NCI-H524 treated with DMSO at 0.1 percent for 48 hours (cell line): ENCODE measurements around the gene SERINC2.
"Not testable (repeated sequence)": the region's sequence is repeated elsewhere in the genome, so short reads cannot be mapped to it uniquely, and the experiment has no call there.

Experiments
- DNase-seq: peaks from one replicate; lab custom pipeline; 2025; lab: John Stamatoyannopoulos, UW

SERINC2 gene

DNA sequence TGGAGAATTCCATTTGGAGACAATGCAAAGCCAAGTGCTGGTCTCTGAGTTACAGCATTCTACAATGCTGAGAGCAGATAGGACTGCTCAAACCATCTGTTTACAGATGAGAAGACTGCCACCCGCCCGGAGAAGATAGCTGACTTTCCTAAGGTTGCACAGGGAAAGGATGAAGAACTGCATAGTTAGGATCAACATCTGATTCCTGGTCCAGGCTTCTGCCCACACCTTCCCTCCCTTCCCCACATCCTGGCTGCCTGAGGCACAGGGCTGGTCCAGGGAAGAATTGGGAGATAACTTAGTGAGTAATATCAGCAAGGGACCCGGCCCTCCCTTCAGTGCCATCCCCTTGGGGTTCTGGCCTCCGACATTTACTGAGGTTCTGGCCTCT lies 2.0 kb downstream of the SERINC2 start:
- DNase-seq: no peak

DNA sequence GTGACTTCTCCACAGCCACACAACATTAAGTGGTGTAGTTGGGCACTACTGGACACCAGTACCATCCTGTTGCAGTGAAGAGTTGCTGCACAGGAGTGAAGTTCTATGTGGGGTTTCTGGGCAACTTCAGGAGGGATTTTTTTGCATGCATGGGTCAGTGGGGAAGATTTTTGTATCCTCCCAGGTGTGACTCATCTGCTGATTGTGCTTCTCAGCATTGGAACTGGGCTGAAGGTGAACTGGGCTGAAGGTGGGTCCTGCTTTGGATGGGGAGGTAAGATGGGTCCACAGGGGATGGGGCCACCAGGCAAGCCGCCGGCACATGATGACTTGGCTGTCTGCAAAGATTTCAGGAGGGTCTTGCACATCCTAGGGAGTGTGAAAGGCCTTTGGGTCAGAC lies 2.6 kb downstream of the SERINC2 start:
- DNase-seq: no peak

DNA sequence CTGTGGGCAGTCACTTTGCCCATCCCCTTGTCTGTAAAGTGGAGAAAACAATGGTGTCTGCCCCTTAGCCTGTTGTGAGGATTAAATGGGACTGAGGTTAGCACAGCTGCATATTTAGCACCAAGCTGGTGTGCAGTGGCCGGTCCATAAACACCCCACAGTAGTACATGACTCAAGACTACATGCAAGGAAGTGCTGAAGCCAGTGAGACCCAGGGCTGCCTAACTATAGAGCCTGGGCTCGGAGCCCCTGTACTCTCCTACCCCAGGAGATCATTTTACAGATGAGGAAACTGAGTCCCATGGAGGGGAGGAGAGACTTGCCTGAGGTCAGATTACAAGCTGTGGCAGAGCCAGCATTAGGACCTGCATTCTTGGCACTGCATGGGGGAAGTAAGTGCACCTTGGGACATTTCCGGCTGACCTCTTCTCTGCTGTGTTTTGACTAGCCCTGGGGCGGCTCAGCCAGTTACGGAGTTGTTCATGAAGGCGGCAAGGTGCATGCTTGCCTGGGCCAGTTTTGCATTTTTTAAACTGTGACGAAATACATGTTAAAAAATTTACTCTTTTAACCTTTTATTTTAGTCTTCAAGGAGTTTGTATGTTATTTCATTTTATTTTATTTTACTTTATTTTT lies 3.2 kb downstream of the SERINC2 start:
- DNase-seq: no peak

DNA sequence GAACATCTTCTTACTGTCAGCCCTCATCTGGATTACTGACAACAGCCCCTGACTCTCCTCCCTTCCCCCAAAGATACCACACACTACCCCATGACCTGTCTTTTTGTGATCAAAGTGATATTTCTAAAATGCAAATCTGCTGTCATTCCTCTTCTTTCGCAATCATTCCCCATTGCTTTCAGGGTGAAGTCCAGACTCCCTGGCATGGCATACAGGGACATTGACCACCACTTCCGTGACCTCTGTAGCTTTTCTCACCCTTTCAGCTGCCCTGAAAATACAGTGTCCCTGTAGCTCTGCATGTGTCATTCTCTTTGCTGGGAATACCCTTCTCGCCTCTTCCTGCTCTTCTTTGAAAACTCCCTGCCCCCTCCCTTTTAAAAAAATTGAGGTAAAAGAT lies 4.1 kb downstream of the SERINC2 start:
- no peak for DNase-seq

DNA sequence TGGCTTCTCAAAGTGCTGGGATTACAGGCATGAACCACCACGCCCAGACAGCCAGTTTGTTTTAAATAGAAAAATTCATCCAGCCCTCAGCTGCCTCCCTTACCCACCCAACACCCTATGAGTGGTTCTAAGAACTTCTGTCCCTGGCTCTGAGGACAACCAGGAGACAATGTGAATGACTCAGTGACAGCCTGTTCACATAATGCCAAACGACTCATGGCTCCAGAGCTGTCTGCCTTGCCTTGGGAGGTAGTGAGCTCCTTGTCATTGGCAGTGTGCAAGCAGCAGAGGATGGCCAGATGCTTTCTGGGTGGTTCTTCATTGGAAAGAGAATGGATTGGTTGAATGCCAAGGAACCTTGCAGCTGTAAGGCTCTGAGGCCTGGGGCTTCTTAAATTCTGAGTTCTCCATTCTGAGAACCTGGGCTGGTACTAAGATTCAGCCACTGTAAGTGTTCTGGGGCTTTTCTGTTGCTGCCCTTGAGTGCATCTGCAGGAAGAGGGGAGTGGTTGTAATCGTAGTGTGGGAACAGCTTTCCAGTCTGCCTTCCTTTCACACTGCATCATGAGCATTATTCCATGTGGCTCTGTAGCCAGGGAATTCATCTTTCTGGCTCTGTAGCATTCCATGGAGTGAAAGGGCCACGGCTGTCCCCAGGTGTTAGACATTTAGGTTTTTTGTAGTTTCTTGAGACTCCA lies 5.8 kb downstream of the SERINC2 start:
- DNase-seq: no peak

DNA sequence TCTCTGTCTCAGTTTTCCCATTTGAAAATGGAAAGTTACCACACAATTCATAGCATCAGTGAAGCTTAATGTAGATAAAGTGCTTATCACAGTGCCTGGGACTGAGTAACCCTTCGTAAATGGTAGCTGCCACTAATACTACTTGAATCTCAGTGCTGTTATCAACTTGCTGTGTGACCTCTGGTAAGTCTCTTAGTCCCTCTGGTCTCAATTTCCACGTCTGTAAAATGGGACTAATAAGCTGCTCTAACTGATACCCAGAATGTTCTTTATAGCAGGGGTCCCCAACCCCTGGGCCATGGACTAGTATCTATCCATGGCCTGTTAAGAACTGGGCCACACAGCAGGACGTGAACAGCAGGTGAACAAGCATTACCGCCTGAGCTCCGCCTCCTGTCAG lies 7.7 kb downstream of the SERINC2 start:
- DNase-seq: no peak

DNA sequence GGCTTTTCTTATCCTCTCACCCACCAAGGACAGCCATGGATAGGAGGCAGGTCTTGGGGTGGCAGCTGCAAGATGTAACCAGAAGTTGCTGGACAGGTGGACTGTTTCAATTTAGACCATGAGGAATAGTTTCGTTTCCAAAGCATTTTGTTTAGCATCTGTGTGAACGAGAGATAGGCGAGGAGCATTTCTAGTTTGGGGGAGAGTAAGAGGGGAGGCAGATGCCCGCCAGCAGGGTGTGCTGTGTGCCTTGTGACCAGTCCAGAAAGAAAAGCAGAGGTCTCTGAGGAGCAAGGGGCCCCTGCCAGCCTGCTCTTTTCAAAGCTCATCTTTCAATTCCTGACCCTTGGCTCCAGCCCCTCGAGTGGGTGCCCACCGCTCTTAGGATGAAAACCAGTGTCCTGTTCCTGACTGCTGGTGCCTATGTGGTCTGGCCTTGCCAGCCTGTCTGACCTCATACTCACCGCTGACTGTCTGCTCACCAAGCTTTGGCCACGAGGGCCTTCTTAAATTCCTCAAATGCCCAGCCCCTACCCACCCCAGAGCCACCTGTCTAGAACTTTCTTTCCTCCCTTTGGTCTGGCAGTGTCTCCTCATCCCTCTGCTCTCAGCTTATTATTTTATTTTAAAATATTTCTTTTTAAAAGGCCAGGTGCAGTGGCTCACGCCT lies 8.5 kb downstream of the SERINC2 start:
- DNase-seq: no peak

DNA sequence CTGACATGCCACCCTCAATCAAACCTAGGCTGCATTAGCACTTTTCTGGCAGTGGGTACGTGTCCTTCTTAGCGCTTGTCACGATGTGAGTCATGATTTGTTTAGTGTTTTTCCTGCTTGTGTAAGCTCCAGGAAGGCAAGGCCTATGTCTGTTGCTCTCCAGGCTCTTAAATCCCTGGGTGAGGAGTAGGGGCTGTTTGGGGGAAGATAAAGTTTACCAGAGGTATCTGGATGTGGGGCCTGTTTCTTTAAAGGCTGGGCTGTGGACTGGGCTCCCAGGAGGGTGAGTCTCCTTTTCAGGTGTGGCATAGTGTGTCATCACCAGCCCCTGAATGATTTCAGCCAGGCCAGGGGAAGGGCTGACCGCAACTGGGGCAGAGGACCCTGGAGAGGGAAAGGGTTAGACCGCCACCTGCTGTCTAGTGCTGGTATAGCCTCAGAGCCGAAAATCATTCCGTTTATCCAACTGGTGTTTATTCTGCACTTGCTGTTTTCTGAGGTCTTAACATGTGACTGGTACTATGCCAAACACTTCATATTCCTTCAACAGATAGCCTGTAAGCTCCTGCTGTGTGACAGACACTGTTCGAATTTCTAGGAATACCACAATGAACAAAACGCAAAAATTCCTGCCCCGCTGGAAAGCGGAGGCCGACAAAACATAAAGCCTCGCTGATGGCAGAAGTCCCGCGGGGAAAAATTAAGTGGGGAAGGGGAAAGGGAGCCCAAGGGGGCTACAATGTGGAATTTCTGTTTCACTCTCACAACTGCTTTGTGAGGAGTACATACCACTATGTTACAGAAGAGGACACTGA lies 9.7 kb downstream of the SERINC2 start:
- no peak for DNase-seq

DNA sequence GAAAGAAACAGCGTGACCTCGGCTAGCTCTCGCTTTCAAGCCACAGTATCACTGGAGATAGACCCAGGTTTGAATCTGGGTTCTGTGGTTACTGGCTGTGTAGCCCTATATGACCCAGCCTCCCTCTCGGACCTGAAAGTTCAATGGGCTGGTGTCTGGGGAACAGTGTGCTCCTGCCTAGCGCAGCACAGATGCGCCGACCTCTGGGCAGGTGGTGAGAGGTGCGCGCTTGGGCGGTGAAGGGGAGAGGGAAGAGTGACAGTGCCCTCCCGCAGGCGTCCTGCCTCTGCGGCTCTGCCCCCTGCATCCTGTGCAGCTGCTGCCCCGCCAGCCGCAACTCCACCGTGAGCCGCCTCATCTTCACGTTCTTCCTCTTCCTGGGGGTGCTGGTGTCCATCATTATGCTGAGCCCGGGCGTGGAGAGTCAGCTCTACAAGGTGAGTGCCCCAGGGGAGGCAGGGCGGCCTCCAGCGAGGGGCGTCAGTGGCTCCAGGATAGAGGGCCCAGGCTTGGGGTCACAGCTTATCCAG lies 10.5 kb downstream of the SERINC2 start:
- DNase-seq: no peak

DNA sequence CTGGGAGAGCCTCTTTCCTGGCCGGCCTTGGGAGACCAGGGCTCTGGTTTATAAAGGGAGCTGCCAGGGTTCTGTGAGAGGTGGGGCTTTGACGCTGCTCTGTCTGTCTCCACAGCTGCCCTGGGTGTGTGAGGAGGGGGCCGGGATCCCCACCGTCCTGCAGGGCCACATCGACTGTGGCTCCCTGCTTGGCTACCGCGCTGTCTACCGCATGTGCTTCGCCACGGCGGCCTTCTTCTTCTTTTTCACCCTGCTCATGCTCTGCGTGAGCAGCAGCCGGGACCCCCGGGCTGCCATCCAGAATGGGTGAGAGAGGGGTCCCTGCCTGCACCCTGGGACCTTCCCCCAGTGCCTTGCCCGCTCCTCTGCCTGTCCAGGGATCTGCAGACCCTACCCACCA lies 11.6 kb downstream of the SERINC2 start:
- DNase-seq: no peak

DNA sequence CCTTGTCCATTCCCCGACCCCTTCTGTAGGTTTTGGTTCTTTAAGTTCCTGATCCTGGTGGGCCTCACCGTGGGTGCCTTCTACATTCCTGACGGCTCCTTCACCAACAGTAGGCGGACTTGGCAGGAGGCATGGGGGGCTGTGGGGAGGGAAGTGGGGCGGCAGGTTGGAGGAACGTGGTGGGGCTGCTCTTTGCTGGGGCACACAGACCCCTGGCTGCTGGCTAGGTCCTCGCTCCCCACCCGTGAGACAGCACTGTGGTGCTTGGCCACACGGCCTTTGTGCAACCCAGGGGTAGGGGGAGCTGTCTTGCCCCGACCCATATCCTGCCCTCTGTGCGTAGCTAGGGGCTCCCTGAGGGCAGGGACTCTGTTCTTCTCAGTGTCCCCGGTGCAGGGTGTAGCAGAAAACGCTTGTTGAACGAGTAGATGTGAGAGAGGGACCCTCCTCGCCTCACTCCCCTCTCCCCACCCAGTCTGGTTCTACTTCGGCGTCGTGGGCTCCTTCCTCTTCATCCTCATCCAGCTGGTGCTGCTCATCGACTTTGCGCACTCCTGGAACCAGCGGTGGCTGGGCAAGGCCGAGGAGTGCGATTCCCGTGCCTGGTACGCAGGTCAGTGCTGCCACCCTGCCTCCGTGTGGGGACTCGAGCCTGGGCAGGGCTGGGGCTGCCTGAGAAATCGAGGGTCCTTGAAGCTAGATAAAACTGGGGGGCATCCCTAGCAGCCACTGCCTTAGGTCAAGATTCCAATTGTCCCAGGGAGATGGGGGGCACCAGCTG lies 12.5 kb downstream of the SERINC2 start:
- DNase-seq: no peak

DNA sequence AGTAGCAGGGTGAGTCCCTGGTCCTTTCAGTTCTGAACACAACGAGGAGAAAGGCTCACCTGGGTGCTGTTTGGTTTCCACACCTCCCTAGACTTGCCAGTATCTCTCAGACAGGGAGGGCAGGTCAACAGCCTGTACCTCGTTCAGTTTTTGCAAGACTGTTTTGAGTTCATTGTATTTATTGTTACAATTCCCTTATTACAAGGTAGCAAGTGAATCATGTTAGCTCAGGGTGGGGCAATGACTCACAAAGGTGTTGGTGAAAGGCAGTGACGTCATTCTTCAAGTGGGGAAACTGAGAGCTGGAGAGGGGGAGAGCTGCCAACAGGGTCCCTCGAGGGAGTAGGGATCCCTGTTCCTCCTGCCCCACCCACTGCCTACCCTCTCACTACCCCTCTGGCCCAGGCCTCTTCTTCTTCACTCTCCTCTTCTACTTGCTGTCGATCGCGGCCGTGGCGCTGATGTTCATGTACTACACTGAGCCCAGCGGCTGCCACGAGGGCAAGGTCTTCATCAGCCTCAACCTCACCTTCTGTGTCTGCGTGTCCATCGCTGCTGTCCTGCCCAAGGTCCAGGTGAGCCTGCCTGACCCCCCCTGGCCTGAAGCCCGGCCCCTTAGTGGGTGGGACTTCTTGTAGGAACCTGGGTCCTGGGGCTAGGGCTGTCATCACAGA lies 13.4 kb downstream of the SERINC2 start:
- DNase-seq: no peak

DNA sequence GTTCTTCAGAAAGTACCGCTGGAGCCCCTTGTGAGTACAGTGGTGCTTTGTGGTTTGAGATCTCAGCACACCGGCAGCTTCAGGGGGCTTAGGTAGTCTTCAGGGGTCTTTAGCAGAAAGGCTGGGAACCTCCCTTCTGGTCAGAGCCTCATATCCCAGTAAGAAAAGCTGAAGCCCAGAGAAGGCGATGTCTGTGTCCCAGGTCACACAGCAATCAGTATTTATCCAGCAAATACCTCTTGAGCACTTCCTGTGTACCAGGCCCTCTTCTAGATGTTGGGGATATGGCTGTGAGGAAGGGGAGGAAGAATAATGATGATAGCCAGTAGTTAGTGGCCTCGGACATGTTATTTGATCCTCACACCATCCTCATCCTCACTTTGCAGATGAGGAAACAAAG lies 14.3 kb downstream of the SERINC2 start:
- no peak for DNase-seq

DNA sequence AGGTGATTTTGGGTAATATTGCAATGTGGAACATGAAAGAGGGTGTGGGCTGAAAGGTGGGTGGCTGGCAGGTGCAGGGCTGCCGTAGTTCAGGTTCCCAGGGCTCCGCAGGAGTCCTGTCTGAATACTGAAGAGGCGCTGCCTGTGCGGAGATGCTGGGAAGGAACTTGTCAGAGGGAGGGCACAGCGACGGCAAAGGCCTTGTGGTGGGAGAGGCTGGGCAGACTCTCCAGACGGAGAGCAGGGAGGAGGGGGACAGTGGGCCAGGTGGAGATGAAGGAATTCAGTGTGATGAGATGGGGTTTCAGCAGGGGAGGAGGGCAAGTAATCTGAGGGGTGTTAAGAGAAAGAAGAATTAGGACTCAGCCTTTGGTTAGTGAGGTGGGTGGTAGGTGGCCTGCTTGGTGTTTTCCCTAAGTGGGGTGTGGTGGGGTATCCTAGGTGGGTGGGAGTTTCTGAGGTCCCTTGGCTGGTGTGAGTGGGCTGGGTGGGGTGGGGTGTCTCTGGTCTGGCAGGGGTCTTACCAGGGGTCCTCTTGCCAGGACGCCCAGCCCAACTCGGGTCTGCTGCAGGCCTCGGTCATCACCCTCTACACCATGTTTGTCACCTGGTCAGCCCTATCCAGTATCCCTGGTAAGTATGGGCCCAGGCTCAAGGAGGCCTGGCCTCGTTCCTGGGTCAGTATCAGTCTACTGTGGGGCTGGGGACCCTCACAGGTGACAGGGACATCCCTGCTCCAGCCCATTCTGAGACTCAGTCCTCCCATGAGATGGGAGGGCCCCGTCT lies 15.6 kb downstream of the SERINC2 start:
- DNase-seq: no peak

DNA sequence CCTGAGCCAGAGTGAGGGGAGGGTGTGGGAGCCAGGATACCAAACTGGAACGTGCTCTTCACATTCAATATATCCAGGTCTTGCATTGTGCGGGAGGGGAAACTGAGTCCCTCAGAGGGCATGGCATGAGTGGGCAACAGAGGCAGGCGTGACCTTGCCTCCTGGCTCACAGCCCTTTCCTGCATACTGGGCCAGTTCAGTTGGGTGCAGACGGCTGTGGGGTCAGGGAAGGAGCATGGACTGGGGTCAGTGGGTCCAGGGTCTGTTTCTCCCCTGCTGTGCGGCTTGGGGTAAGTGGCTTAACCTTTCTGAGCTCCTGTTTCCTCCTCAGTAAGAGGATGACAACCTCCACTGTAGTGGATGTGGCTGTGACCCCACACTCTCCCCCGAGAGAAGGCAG lies 16.6 kb downstream of the SERINC2 start:
- no peak for DNase-seq

DNA sequence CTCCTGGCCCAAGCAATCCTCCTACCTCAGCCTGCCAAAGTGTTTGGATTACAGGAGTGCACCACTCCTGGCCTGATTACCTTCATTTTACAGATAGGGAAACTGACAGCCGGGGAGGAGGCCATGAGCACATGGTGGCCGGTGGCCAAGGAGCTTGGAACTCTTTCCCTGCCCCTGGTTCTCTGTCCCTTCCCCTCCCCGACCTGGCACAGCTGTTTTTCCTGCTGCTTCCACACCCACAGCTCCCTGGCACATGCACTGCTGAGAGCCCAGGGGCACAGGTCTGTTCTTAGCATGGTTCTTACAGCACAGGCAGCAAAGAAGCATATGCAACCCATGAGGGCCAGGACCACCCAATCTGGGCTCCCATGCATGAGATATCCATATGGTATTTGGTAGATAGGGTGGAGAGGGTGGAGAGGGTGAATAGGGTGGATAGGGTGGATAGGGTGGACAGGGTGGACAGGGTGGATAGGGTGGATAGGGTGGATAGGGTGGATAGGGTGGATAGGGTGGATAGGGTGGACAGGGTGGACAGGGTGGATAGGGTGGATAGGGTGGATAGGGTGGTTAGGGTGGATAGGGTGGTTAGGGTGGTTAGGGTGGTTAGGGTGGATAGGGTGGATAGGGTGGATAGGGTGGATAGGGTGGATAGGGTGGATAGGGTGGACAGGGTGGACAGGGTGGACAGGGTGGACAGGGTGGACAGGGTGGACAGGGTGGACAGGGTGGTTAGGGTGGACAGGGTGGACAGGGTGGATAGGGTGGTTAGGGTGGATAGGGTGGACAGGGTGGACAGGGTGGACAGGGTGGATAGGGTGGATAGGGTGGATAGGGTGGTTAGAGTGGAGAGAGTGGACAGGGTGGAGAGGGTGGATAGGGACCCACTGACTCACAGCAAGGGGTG lies 18.6 kb downstream of the SERINC2 start:
- not testable (repeated sequence) for DNase-seq

DNA sequence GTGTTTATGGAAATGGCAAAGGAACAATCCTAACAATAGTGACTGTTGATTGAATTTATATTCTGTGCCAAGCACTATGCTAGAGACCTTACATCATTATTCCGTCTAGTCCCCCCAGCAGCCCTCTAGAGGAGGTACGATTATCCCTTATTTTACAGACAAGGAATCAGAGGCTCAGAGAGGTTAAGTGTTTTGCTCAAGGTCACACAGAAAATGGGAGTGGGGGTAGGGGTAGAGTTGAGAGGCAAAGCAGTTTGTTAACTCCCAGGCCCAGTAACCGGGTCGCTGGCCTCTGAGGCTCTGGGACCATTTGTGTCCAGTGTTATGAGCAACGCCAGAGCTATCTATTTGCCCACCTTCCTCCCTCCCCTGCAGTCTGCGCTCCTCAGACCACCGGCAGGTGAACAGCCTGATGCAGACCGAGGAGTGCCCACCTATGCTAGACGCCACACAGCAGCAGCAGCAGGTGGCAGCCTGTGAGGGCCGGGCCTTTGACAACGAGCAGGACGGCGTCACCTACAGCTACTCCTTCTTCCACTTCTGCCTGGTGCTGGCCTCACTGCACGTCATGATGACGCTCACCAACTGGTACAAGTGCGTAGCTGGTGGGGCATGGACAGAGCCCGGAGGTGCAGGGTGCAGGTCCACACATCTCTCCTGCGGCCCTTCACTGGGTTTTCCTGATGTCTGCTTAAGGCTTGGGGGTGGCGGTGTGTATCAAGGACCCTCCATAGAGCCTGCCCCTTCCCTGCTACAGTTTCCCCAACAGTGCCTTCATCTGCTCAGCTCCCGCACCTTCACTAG lies 19.8 kb downstream of the SERINC2 start:
- DNase-seq: no peak

DNA sequence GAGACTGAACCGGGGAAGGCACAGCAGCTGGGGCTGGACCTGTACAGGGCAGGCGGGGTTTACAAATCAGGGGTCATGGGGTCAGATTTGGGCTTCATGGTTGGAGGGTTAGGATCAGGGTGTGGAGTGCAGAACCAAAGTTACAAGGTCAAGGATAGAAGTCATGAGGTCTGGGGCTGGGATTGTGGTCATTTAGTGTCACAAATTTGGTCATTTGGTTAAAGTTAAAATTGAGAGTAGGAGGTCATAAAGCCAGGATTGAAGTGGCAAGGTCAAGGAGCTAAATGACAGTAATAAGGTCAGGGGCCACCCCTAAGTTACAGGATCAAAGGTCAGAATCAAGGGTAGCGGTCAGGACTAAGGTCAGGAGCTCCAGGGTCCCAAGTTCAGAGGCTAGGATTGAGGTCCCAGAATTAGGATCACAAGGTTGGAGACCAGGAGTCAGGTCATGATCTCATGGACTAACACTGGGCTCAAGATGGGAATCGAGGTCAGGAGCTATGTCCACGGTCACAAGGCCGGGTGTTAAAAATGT lies 20.4 kb downstream of the SERINC2 start:
- no peak for DNase-seq
